Activated naive CD8-positive, alpha-beta T cell (primary cell): ENCODE results near the gene S100Z.
"Not testable (repeated sequence)": the region's sequence is repeated elsewhere in the genome, so short reads cannot be mapped to it uniquely, and the experiment has no call there.

ENCODE experiments used
- H3K27ac Mint-ChIP-seq: one replicate; pipeline ENCODE4 v1.8.0; 2021; ENCODE audit warnings: mixed read lengths
- H3K27me3 Mint-ChIP-seq: one replicate; pipeline ENCODE4 v1.8.0; 2021; ENCODE audit warnings: mixed read lengths
- H3K36me3 Mint-ChIP-seq: one replicate; pipeline ENCODE4 v1.8.0; 2021; ENCODE audit warnings: mixed read lengths
- H3K4me1 Mint-ChIP-seq: one replicate; pipeline ENCODE4 v1.8.0; 2021; ENCODE audit warnings: low read depth, mixed read lengths
- H3K4me3 Mint-ChIP-seq: one replicate; pipeline ENCODE4 v1.8.0; 2021; ENCODE audit warnings: mild to moderate bottlenecking, mixed read lengths
- H3K9me3 Mint-ChIP-seq: one replicate; pipeline ENCODE4 v1.8.0; 2021; ENCODE audit warnings: low read depth, mixed read lengths

The S100Z gene

GRCh38 chr5:76818844-76819831 lies 30.7 kb upstream of the S100Z start, which contains the start of gene F2RL1:
Gene F2RL1 (plus strand): TSS chr5:76819030. CDS start chr5:76819183, 153 bp downstream.
- H3K27ac Mint-ChIP-seq = no peak within 1 kb of the TSS
- no peaks in the 10 kb centered on the region for H3K36me3 Mint-ChIP-seq
- H3K4me1 Mint-ChIP-seq = peaks cover 18% of the 10 kb centered on the region
- H3K4me3 Mint-ChIP-seq = peak within 1 kb of the TSS; percentile 86
- H3K27me3 Mint-ChIP-seq = peaks cover 8% of the 10 kb centered on the region
- no peaks in the 10 kb centered on the region for H3K9me3 Mint-ChIP-seq

- Mint-ChIP-seq H3K27me3 (peaks cover 6% of the 10 kb centered on the region), H3K4me1 (peaks cover 18% of the 10 kb centered on the region), H3K27ac (no peak overlapping the region), H3K9me3 (no peaks in the 10 kb centered on the region), H3K4me3 (peak overlapping the region; percentile 86), H3K36me3 (peaks cover 2% of the 10 kb centered on the region)
Observed at GRCh38 chr5:76819851-76820525, 29.8 kb upstream of the S100Z start.

- peaks cover 18% of the 10 kb centered on the region for H3K4me1 Mint-ChIP-seq
- peaks cover 4% of the 10 kb centered on the region for H3K27me3 Mint-ChIP-seq
- peak overlapping the region; percentile 86 for H3K4me3 Mint-ChIP-seq
- H3K27ac Mint-ChIP-seq = no peak overlapping the region
- no peaks in the 10 kb centered on the region for H3K9me3 Mint-ChIP-seq
- H3K36me3 Mint-ChIP-seq = peaks cover 2% of the 10 kb centered on the region
Observed at GRCh38 chr5:76820526-76820890, 29.3 kb upstream of the S100Z start.

GRCh38 chr5:76821136-76821535 lies 28.7 kb upstream of the S100Z start:
- Mint-ChIP-seq H3K4me3 (no peak overlapping the region), H3K27me3 (peaks cover 4% of the 10 kb centered on the region), H3K9me3 (no peaks in the 10 kb centered on the region), H3K4me1 (peaks cover 18% of the 10 kb centered on the region), H3K27ac (no peak overlapping the region), H3K36me3 (peaks cover 2% of the 10 kb centered on the region)

- not testable (repeated sequence) for H3K4me3 Mint-ChIP-seq, H3K9me3 Mint-ChIP-seq, H3K27ac Mint-ChIP-seq, H3K36me3 Mint-ChIP-seq, H3K27me3 Mint-ChIP-seq
- peaks cover 18% of the 10 kb centered on the region for H3K4me1 Mint-ChIP-seq
Observed at GRCh38 chr5:76822105-76822731, 27.6 kb upstream of the S100Z start.

GRCh38 chr5:76826416-76826815 lies 23.4 kb upstream of the S100Z start:
- H3K36me3 Mint-ChIP-seq, H3K4me3 Mint-ChIP-seq, H3K4me1 Mint-ChIP-seq, H3K27ac Mint-ChIP-seq, H3K9me3 Mint-ChIP-seq, H3K27me3 Mint-ChIP-seq: not testable (repeated sequence)

GRCh38 chr5:76831110-76831452 lies 18.7 kb upstream of the S100Z start:
- Mint-ChIP-seq H3K36me3 (peaks cover 11% of the 10 kb centered on the region), H3K27me3 (no peaks in the 10 kb centered on the region), H3K27ac (no peak overlapping the region), H3K9me3 (no peaks in the 10 kb centered on the region), H3K4me1 (no peaks in the 10 kb centered on the region), H3K4me3 (no peak overlapping the region)

- H3K27ac Mint-ChIP-seq = no peak overlapping the region
- no peak overlapping the region for H3K4me3 Mint-ChIP-seq
- H3K36me3 Mint-ChIP-seq = peaks cover 11% of the 10 kb centered on the region
- H3K9me3 Mint-ChIP-seq = no peaks in the 10 kb centered on the region
- no peaks in the 10 kb centered on the region for H3K4me1 Mint-ChIP-seq
- no peaks in the 10 kb centered on the region for H3K27me3 Mint-ChIP-seq
Observed at GRCh38 chr5:76836181-76836580, 13.6 kb upstream of the S100Z start.

- H3K27ac Mint-ChIP-seq = no peak overlapping the region
- no peaks in the 10 kb centered on the region for H3K9me3 Mint-ChIP-seq
- no peak overlapping the region for H3K4me3 Mint-ChIP-seq
- H3K36me3 Mint-ChIP-seq = peaks cover 11% of the 10 kb centered on the region
- no peaks in the 10 kb centered on the region for H3K27me3 Mint-ChIP-seq
- no peaks in the 10 kb centered on the region for H3K4me1 Mint-ChIP-seq
Observed at GRCh38 chr5:76836585-76836984, 13.2 kb upstream of the S100Z start.

GRCh38 chr5:76838481-76839261 lies 11.1 kb upstream of the S100Z start:
- Mint-ChIP-seq H3K9me3 (no peaks in the 10 kb centered on the region), H3K27me3 (peaks cover 6% of the 10 kb centered on the region), H3K4me3 (no peak overlapping the region), H3K27ac (no peak overlapping the region), H3K36me3 (peaks cover 5% of the 10 kb centered on the region), H3K4me1 (no peaks in the 10 kb centered on the region)

- no peaks in the 10 kb centered on the region for H3K4me1 Mint-ChIP-seq
- H3K36me3 Mint-ChIP-seq = peaks cover 2% of the 10 kb centered on the region
- no peaks in the 10 kb centered on the region for H3K9me3 Mint-ChIP-seq
- H3K27me3 Mint-ChIP-seq = peaks cover 11% of the 10 kb centered on the region
- no peak overlapping the region for H3K27ac Mint-ChIP-seq
- no peak overlapping the region for H3K4me3 Mint-ChIP-seq
Observed at GRCh38 chr5:76841361-76841760, 8.5 kb upstream of the S100Z start.

- H3K27ac Mint-ChIP-seq = no peak overlapping the region
- no peaks in the 10 kb centered on the region for H3K9me3 Mint-ChIP-seq
- H3K4me3 Mint-ChIP-seq = no peak overlapping the region
- H3K27me3 Mint-ChIP-seq = peaks cover 11% of the 10 kb centered on the region
- H3K36me3 Mint-ChIP-seq = peaks cover 2% of the 10 kb centered on the region
- peaks cover 14% of the 10 kb centered on the region for H3K4me1 Mint-ChIP-seq
Observed at GRCh38 chr5:76845890-76846289, 3.9 kb upstream of the S100Z start.

- Mint-ChIP-seq H3K27me3 (no peaks in the 10 kb centered on the region), H3K4me1 (peaks cover 31% of the 10 kb centered on the region), H3K4me3 (no peak overlapping the region), H3K9me3 (no peaks in the 10 kb centered on the region), H3K27ac (peak overlapping the region; percentile 24), H3K36me3 (no peaks in the 10 kb centered on the region)
Observed at GRCh38 chr5:76850543-76851145, 830 bp downstream of the S100Z start.

GRCh38 chr5:76851728-76852369 lies 2.0 kb downstream of the S100Z start:
- Mint-ChIP-seq H3K36me3 (no peaks in the 10 kb centered on the region), H3K27ac (no peak overlapping the region), H3K27me3 (no peaks in the 10 kb centered on the region), H3K9me3 (no peaks in the 10 kb centered on the region), H3K4me1 (peaks cover 43% of the 10 kb centered on the region), H3K4me3 (no peak overlapping the region)
